Measurements from ENCODE around the gene LAMB1.

DNA sequence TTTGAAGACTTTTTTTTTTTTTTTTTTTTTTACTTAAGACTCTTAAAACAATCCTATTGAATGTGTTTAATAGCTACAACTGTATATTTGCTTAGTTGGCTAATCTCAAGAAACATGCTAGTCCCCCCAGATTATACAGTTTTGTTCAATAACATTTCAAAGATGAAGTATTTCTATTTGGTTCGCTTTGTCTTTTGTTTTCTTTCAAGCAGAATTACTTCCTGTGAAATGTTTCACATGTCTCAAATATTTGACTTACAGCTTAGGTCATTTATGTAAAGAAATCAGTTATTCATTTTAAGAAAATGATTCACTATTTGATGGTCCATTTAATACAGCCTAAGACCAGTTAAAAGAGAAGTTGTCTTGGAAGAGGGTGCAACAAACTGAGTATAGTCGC is 12.8 kb upstream of the LAMB1 start:
- TF ChIP-seq, protein P1, sequence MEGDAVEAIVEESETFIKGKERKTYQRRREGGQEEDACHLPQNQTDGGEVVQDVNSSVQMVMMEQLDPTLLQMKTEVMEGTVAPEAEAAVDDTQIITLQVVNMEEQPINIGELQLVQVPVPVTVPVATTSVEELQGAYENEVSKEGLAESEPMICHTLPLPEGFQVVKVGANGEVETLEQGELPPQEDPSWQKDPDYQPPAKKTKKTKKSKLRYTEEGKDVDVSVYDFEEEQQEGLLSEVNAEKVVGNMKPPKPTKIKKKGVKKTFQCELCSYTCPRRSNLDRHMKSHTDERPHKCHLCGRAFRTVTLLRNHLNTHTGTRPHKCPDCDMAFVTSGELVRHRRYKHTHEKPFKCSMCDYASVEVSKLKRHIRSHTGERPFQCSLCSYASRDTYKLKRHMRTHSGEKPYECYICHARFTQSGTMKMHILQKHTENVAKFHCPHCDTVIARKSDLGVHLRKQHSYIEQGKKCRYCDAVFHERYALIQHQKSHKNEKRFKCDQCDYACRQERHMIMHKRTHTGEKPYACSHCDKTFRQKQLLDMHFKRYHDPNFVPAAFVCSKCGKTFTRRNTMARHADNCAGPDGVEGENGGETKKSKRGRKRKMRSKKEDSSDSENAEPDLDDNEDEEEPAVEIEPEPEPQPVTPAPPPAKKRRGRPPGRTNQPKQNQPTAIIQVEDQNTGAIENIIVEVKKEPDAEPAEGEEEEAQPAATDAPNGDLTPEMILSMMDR (conservative IDR thresholded peaks at IDR 0.05; ENCODE audit: low read length), result no peak
- TF ChIP-seq EZH2phosphoT487 (IDR thresholded peaks at IDR 0.05; ENCODE audit: borderline replicate concordance, low read depth, low read length), result no peak
